Ramos (cell line): Measurements from ENCODE around the gene YY1.

ENCODE experiments used
- in situ Hi-C: fragments of 300-500 bp; cut with MboI; formaldehyde crosslinking; loops from one replicate; pipeline ENCODE4 v1.14.3; 2022; ENCODE audit warnings: low sequenced_read_pairs; ENCODE audit not compliant: unreplicated experiment

The YY1 gene

DNA sequence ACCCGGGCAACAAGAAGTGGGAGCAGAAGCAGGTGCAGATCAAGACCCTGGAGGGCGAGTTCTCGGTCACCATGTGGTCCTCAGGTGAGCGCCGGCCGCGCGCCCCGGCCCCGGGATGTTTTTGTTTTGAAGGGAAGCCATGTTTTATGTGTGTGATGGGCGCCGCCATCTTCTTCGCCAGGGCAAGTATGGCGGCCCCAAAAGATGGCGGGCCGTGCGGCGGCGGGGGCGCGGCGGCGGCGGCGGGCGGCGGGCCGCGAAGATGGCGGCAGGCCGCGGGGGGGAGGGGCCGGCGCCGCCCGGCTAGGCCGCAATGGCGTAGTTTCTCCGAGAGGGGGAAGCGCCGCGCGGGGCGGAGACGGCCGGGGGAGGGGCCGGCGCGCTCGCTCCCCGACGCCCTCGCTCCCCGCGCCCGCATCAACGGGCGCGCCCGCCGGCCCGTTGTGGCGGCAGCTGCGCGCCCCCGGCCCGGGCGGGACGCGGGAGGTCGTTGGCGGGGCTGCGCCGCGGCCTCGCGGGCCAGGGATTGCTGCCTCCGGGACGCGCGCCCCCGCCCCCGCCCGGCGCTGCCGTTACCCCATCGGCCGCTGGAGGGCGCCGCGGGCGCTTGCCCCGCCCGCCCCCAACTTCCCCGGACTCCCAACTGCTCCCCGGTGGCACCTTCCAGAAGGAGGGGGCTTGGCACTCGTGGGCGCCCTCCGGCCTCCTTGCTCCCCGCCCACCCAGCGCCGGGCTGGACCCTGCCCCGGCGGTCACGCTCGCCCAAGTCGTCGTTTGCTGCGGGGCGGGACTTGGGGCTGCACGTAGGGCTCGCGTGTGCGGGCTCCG is 1.1 kb downstream of the YY1 start:
- in situ Hi-C loops: no loop called here

DNA sequence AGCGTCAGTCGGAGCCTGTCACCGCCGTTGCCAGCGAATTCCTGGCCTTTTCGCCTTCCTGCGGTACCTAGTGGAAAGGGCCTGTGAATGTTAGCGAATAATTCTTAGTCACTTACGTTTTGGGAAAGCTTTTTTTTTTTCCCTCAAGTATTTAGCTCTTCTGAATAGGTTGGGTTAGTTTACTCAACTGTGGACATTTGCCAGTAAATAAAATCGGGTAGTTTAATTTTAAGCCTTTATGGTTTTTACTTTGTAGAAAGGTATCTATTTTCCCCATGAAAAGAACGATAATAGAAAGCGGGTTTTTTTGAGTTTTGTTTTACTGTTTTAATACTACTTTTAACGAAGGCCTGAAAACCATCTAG is 1.7 kb downstream of the YY1 start:
- in situ Hi-C loops: no loop called here

DNA sequence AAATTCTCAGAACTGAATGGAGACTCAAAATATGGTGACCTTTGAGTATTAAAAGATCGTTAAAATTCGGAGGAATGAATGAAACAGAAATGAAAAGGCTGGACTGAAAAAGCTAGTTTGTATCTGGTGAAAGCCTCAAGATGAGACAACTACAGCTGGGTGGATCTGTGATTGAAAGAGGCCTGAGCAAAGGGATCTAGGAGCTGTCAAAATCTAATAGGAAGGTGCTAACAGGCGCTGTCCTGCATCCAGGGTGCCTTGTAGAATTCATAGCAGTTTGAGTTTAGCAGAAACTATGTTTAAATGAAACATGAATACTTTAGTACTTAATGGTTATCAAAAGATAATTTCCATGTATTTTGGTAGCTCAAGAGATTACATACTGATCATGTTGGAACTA is 2.3 kb downstream of the YY1 start:
- in situ Hi-C loops: no loop called here

DNA sequence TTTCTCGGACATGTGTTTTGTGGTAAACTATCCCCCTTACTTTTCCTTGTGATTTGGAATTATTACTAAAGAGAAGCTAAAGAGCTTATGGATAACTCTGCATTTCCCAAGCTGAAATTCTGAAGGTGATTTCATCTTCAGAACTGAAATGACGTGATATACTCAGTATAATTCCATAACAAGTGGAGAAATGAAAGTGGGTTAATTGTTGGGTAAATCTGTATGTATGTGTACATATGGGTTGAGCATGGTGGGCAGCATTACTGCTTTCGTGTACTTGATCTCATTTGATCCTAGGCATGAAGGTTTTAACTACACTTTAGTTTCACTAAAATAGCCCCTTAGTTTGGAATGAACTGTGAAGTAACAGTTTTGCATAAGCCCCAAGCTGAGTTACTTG is 4.1 kb downstream of the YY1 start:
- in situ Hi-C loops: no loop called here

DNA sequence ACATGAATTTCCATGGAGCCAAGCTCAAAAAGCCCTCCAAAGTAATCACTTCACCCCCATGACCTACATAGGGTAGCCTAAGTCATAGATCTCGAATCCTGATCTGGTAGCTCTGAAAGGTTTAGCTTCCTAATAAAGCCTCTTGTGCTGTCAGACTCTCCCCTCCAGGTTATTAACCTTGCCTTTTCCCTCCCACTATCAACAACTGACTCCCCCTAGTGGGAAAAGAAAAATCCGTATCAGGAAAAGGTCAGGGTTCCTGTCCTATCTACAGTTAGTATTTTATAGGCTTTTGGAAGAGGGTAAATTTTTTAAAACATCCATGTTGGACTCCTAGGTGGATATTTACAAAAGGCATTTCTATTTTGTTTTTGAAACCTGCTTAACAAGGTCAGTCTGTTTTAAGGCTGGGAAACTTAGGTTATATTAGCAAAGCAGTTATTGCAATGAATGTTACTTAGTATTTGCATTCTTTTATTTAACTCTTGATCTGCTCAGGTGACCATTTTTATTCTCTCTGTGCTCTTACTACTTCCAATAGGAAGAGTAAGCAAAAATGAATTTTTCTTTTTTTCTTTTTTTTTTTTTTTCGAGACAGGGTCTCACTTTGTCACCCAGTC is 8.0 kb downstream of the YY1 start:
- in situ Hi-C loops: no loop called here

DNA sequence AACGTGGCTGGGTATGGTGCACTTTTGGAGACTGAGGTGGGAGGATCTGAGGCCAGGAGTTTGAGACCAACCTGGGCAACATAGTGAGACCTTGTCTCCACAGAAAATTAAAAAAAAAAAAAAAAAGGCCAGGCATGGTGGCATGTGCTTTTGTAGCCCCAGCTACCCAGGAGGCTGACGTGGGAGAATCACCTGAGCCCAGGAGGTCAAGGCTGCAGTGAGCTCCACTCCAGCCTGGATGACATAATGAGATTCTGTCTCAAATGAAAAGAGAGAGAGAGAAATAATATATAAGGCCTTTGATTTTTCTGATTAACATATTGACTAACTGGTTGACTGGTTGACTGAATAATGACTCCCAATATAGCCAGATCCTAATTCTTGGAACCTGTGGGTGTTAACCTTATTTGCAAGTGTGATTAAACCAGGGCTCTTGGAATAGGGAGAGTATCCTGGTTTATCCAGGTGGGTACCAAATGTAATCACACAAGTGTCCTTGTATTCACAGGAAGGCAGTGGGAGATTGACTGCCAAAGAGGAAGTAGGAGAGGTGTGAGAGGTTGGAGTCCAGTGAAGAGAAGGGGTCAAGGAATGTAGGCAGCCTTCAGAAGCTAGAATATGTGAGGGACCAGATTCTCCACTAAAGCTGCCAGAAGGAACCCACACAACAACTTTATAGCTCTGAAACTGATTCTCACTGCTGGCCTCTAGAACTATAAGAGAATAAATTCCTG is 12.0 kb downstream of the YY1 start:
- in situ Hi-C loops: no loop called here

DNA sequence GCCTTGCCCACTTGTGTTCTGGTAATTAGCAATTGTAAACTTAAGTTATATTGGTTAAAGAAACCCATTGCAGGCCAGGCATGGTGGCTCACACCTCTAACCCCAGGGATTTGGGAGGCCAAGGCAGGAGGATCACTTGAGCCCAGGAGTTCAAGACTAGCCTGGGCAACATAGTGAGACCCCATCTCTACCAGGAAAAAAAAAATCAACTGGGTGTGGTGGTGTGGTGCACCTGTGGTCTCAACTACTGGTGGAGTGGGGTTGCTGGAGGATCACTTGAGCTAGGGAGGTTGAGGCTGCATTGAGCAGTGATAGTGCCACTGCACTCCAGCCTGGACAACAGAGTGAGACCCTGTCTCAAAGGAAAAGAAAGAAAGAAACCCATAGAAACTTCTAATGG is 13.7 kb downstream of the YY1 start:
- in situ Hi-C loops: no loop called here

DNA sequence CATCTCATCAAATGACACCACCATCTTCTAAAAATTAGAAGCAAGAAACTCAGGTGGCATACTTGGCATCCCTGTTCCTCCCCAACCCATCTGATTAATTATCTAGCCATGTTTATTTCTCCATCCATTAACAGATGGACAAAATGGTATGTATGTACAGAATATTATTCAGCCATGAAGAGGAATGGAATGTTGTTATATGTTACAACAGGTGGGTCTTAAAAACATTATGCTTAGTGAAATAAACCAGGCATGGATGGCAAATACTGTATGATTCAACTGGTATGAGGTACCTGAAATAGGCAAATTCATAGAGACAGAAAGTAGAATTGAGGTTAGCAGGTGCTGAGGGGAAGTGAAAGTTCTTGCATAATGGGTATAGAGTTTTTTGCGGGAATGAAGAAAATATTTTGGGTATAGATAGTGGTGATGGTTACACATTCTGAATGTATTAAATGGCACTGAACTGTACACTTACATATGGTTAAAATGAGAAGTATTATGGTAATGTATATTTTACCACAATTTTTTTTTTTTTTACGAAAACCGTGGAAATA is 17.5 kb downstream of the YY1 start:
- in situ Hi-C loops: no loop called here

DNA sequence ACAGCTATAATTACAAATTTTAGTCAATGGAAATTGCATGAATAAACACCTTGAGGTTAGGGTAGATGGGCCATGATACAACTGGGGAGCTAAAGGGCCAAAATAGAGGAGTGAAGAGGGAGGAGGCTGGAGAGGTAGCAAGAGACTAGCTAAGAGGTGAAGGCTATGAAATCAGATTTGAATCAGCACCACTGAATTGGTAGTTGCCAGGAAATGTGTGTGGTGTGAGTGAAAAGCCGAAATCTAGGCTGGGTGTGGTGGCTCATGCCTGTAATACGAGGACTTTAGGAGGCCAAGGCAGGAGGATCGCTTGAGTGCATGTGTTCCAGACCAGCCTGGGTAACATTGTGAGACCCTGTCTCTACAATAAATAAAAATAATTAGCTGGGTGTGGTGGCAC is 22.7 kb downstream of the YY1 start:
- in situ Hi-C loops: no loop called here

DNA sequence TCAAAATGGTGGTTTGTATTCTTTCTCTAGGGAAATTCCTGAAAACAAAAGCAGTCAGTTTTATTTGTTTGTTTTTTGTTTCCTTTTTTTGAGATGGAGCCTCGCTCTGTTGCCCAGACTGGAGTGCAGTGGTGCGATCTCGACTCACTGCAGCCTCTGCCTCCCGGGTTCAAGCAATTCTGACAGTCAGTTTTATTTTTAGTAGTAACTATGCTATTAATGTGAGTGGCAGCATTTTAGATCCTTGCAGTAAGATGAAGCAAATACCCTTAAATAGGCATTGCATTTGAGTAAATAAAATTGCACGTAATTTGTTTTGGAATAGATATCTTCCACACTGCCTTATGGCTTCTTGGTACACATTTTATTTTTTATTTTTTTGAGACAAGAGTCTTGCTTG is 23.6 kb downstream of the YY1 start:
- in situ Hi-C loops: no loop called here

DNA sequence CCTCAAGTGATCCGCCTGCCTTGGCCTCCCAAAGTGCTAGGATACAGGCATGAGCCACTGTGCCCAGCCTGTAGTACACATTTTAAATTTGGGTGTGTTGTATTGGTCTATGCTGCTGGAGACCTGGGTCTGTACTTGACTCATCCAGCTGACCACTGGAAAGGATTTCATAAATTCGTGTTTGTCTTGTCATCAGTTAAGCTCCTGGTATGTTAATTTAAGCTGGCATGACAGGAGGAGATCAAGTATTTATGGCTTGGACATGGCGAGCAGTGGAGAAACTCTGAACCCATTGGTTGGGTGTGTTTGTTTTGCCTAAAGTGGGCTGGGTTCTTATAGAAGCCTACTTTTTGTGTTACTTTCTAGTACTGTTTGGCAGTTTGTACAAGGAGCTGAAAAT is 24.2 kb downstream of the YY1 start:
- in situ Hi-C loops: no loop called here

DNA sequence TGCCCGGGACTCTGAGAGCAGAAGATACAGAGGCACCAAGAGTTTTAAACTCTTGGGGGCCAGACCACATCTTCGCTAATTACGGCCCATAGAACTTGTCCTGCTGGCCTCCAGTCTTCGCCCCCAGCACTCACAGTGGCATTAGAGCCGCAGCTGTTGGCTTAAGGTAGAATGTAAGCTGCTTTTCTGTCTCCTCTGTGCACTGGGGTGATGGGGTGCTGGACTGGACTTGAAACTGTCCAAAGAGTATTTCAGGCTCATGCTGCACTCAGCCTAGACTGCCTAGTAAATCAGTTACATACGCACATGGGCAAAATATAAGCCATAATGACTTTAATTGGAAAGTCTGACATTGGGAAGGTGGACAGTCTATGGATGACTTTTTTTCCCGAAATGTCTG is 29.0 kb downstream of the YY1 start:
- in situ Hi-C loops: no loop called here

DNA sequence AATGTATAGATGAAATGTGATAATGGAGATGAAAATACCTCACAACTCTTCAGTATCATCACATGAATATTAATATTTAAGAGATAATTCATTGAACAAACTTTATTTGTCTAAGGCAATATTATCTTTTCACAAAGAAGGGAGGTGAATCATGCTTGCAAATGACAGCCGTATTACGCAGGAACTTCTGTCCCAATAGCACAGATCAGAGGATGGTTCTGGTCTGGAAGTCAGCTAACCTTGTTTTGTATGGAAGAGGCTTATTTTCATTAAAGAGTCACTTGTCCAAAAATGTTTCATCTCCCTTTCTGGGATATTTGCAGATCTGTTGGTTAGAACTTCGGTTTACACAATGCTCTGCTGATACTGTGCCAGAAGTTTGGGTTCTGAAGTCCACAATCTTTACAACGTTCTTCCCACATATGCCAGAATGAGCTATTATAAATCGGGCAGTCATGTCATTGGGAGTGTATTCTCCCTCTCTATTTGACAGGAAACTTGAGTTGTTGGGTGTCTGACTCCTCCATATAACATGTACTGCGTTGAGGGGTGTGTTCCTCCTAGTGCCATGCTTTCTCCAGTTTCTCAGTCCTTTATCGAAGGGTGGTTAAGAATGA is 29.8 kb downstream of the YY1 start:
- in situ Hi-C loops: no loop called here

DNA sequence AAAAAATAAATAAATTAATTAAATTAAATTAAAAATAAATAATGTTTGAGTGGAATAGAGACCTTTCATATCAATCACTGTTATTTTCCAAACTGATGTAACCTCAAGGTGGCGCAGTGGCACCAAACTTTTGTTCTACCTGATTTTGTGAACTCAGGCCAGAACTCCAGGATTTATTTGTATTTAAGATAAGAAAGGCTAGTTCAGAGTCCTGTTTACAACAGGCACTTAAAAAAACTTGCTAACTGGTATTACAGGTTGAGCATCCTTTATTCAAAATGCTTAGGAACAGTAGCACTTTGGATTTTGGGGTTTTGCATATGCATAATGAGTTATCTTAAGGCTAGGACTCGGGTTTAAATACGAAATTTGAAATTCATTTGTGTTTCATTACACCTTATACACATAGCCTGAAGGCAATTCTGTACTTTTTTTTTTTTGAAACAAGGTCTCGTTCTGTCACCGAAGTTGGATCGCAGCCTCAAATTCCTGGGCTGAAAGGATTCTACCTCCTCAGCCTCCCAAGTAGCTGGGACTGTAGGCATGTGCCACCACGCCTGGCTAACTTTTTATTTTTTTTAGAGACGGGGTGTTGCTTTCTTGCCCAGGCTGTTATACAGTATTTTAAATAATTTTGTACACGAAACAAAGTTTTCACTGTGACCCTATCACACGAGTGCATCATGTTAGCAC is 32.4 kb downstream of the YY1 start:
- in situ Hi-C loops: no loop called here

DNA sequence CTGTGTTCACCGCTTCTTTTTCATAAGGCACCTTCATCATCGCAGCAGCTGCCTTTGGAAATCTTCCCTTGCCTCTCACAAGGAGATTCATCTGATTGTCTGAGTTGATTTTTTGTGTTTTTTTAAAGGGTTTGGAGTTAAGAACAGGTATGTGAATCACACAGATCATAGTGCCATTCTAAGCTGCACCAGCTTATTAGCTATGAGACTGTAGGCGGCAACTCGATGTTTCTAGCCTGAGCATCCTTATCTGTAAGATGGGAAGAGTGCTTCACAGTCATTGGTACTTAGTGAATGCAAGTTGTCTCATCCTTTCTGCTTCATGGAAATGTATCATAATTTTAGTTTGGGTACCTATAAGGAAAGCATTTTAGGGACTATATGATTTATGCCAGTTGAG is 35.3 kb downstream of the YY1 start:
- in situ Hi-C loops: no loop called here

DNA sequence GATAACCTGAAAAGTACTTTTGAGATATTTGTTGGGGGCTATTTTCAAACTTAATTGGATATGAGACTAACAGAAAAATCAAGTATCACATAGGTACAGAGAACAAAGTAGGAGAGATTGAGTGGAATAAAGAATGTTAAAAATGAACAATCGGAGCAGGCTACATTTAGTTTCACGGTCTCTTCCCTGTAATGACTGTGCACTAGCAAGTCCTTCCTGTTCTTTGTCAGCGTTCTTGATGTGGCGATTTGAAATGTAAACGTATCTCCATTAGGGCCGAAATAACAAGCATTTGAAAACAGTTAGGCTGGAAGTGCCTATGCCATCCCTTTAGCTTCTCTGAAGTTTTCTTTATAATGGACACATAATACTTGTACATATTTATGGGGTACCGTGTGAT is 36.3 kb downstream of the YY1 start:
- in situ Hi-C loops: no loop called here

DNA sequence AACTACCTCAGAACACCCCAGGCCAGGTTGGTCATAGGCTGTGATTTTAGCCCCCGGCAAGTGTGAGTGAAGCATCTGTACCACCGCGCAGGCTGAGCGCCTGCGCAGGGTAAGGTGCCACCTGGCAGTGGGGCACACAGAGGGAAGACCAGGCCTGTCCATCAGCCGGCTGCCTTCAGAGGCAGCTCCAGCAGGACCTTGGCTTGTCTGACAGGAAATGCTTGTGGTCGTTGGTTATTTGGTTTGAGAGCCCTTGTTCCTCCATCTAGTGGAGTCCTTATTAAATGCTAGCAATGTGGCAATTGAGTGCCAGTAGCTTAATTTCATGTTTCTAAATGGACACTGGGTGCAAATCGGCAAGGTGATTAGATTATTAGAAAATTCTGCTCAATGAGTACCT is 39.8 kb downstream of the YY1 start:
- in situ Hi-C loops: no loop called here

DNA sequence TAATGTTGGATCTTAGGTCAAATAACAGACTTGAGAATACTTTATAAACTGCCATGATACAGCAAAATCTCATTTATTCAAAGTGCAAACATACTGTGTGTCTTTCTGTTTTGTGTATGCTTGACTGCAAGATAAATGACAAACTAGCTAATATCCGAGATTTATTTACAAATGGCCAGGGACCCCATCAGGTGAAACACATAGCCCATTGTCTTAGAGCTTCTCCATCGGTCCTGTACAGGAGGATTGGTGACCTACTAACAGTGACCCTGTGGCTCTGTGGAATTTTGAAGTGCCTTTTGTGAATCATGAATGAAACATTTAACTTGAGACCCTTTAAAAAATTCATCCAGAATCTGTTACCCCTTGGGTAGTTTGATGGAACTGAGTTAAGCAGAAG is 40.2 kb downstream of the YY1 start:
- in situ Hi-C loops: no loop called here

DNA sequence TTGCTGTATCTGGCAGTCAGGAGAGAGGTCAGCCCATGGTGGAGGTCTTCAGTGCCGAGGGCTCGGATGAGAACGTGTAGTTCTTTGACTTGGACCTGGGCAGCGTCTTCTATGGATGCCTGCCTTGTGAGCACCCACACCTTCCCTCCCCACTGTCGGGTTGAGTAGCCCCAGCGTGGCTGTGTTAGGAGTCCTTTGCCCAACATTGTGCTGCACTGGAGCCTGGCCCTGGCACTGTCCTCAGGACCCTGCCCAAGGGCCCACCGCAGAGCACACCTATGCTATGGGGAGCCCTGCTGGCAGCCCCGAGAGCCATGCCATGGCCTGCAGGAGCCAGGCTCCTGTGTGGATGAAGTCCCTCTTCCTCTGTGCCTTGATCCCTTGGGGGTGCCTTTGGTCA is 40.6 kb downstream of the YY1 start:
- in situ Hi-C loops: no loop called here
